Naive thymus-derived CD8-positive, alpha-beta T cell (primary cell): ENCODE results near the gene KDM1A. TPM values are rescaled to one million over a fixed set of nuclear protein-coding genes. Genes with fewer than 3 reads are reported as not detected.
A peak's percentile ranks its signal among the peaks of the same experiment; 100 is the strongest.
"Not testable (repeated sequence)": the region's sequence is repeated elsewhere in the genome, so short reads cannot be mapped to it uniquely, and the experiment has no call there.

ENCODE experiments used
- ATAC-seq, 2 donors: fragments of 150-1000 bp; cut with Tn5 transposase in 1 of 2; sonication (Bioruptor Pico), chemical (Tn5 transposase) in 1 of 2; 1 replicate in 1 of 2; 2 replicates in 1 of 2; pipeline ENCODE4 v1.10.0; 2021; ENCODE audit warnings: mild to moderate bottlenecking in 2 of 2, moderate library complexity in 2 of 2
- POLR2A ChIA-PET: fragments of 350-600 bp; sonication (Branson Sonifier 250); formaldehyde crosslinking; loops from one replicate; lab custom pipeline; 2021; ENCODE audit warnings: antibody characterized with exemption; lab: Charles Lee
- DNase-seq, 10 donors: peaks; one replicate each; pipeline versions ENCODE4 v3.0.0 to v3.0.0-alpha.2; 2020 to 2022
- H3K27ac Mint-ChIP-seq, 10 donors: one replicate each; pipeline ENCODE4 v1.8.0; 2020 to 2022; ENCODE audit warnings: mild to moderate bottlenecking in 10 of 10, mixed read lengths in 10 of 10, moderate library complexity in 4 of 10, inconsistent platforms in 1 of 10
- H3K27me3 Mint-ChIP-seq, 5 donors: one replicate each; pipeline ENCODE4 v1.8.0; 2021 to 2022; ENCODE audit warnings: mixed read lengths in 5 of 5
- H3K36me3 Mint-ChIP-seq, 3 donors: one replicate each; pipeline ENCODE4 v1.8.0; 2020 to 2022; ENCODE audit warnings: mixed read lengths in 3 of 3, mild to moderate bottlenecking in 2 of 3, inconsistent platforms in 1 of 3
- H3K4me1 Mint-ChIP-seq, 4 donors: one replicate each; pipeline ENCODE4 v1.8.0; 2021 to 2022; ENCODE audit warnings: mixed read lengths in 4 of 4
- H3K4me3 Mint-ChIP-seq, 10 donors: one replicate each; pipeline ENCODE4 v1.8.0; 2020 to 2022; ENCODE audit warnings: mild to moderate bottlenecking in 10 of 10, mixed read lengths in 10 of 10, moderate library complexity in 6 of 10, inconsistent platforms in 1 of 10
- H3K9me3 Mint-ChIP-seq, 9 donors: one replicate each; pipeline ENCODE4 v1.8.0; 2020 to 2022; ENCODE audit warnings: mixed read lengths in 9 of 9, mild to moderate bottlenecking in 3 of 9, inconsistent platforms in 1 of 9, moderate library complexity in 1 of 9
- polyA plus RNA-seq, 3 donors: library from polyadenylated mRNA; unstranded; fragments of 300-500 nt; fragmentation: Illumina TruSeq; gene quantifications; one replicate each; pipeline ENCODE4 v1.2.3, GENCODE V29; 2021
- total RNA-seq, 8 experiments: library from RNA in 2 of 8; stranded (reverse) in 2 of 8; gene quantifications; one replicate each; pipeline ENCODE4 v1.2.3 and lab custom pipeline; 2021 to 2026

Gene KDM1A
- total and polyA plus RNA-seq, 5 experiments from 2014 or later: 40.6 to 60.9 (median 59.0) TPM

DNA sequence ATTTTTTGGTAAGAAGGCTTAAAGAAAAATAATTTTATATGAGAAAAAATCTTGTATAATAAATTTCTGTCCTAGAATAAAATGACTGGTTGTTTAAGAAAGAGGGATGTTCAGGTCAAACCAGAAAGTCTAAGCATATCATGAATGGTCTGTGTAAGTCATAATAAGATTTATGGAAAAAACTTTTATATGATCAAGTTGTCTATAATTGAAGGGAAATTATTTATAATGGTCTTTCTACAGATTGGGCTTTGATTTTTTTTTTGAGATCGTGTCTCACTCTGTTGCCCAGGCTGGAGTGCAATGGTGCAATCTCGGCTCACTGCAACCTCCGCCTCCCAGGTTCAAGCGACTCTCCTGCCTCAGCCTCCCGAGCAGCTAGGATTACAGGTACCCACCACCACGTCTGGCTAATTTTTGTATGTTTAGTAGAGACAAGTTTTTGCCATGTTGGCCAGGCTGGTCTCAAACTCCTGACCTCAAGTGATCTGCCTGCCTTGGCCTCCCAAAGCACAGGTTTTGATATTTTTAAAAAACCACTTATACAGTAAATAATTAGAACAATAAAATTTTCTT is 26.0 kb upstream of the KDM1A start:
- POLR2A ChIA-PET, H3K27me3 Mint-ChIP-seq, DNase-seq, ATAC-seq, H3K27ac Mint-ChIP-seq, H3K36me3 Mint-ChIP-seq, H3K4me1 Mint-ChIP-seq, H3K4me3 Mint-ChIP-seq: not testable (repeated sequence)
- peaks cover 0 to 11% (median 4%) of the 10 kb centered on the region in 9 donors for H3K9me3 Mint-ChIP-seq

GRCh38 chr1:22995774-22996173 is 23.5 kb upstream of the KDM1A start:
- H3K27ac Mint-ChIP-seq: no peak overlapping the region
- peaks cover 0 to 3% (median 0%) of the 10 kb centered on the region in 5 donors for H3K27me3 Mint-ChIP-seq
- POLR2A ChIA-PET: no interaction called here

GRCh38 chr1:22997528-22997927 is 21.7 kb upstream of the KDM1A start:
- H3K27ac Mint-ChIP-seq, H3K27me3 Mint-ChIP-seq, POLR2A ChIA-PET, H3K4me3 Mint-ChIP-seq, H3K36me3 Mint-ChIP-seq, ATAC-seq, H3K4me1 Mint-ChIP-seq, DNase-seq: not testable (repeated sequence)
- H3K9me3 Mint-ChIP-seq: peaks cover 0 to 11% (median 4%) of the 10 kb centered on the region in 9 donors

More at GRCh38 chr1:22995774-22996173, 23.5 kb upstream of the KDM1A start:
- H3K36me3 Mint-ChIP-seq: peaks cover 0 to 6% (median 5%) of the 10 kb centered on the region in 3 donors
- no peaks in the 10 kb centered on the region for H3K4me1 Mint-ChIP-seq
- no peak for ATAC-seq
- H3K4me3 Mint-ChIP-seq: no peak overlapping the region
- peaks cover 0 to 11% (median 4%) of the 10 kb centered on the region in 9 donors for H3K9me3 Mint-ChIP-seq
- DNase-seq: no peak

DNA sequence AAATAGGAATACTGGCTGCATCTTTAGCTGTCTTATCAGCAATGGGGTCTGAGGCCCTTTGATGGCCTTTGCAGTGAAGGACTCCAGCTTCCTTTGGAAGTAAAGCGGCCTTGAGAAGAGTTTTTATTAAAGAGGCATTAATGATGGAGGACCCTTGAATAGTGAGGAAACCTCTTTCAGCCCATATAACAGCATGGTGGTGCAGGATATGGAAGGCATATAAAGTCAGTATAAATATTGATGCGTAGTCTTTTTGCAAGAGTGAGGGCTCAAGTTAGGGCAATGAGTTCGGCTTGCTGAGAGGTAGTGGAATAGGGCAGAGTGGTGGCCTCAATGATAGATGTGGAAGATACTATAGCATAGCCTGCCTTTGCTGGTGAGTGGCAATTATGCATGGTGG is 19.1 kb upstream of the KDM1A start:
- H3K4me3 Mint-ChIP-seq, H3K27me3 Mint-ChIP-seq, H3K36me3 Mint-ChIP-seq, DNase-seq, POLR2A ChIA-PET, H3K27ac Mint-ChIP-seq, H3K9me3 Mint-ChIP-seq, H3K4me1 Mint-ChIP-seq, ATAC-seq: not testable (repeated sequence)

- ATAC-seq, DNase-seq, H3K27me3 Mint-ChIP-seq, H3K36me3 Mint-ChIP-seq, POLR2A ChIA-PET, H3K4me3 Mint-ChIP-seq, H3K4me1 Mint-ChIP-seq, H3K9me3 Mint-ChIP-seq, H3K27ac Mint-ChIP-seq: not testable (repeated sequence)
Observed at GRCh38 chr1:23002218-23002617, 17.1 kb upstream of the KDM1A start.

- Mint-ChIP-seq H3K4me3 (no peak overlapping the region), H3K36me3 (no peaks in the 10 kb centered on the region), H3K27ac (no peak overlapping the region), H3K4me1 (no peaks in the 10 kb centered on the region), H3K27me3 (peaks cover 0 to 6% (median 2%) of the 10 kb centered on the region in 5 donors), H3K9me3 (no peaks in the 10 kb centered on the region)
- no peak for DNase-seq
- ATAC-seq: no peak
- POLR2A ChIA-PET: no interaction called here
Observed at GRCh38 chr1:23004112-23004511, 15.2 kb upstream of the KDM1A start.

DNA sequence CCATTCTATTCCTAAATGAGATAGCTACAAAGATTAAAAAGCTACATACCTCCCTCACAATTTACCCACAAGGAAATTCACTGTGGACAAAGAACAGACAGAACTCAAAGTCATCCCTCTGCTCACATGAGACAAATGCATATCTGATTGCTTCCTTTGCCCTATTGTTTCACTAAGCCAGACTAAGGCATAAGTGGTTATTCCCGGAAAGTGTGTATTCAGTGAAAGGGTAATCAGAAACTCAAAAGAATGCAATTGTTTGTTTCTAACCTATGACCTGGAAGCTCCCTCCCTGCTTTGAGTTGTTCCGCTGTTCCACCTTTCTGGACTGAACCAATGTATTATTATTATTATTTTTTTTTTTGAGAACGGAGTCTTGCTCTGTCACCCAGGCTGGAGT is 14.5 kb upstream of the KDM1A start:
- H3K27ac Mint-ChIP-seq, H3K9me3 Mint-ChIP-seq, H3K36me3 Mint-ChIP-seq, ATAC-seq, POLR2A ChIA-PET, DNase-seq, H3K4me1 Mint-ChIP-seq, H3K27me3 Mint-ChIP-seq, H3K4me3 Mint-ChIP-seq: not testable (repeated sequence)

DNA sequence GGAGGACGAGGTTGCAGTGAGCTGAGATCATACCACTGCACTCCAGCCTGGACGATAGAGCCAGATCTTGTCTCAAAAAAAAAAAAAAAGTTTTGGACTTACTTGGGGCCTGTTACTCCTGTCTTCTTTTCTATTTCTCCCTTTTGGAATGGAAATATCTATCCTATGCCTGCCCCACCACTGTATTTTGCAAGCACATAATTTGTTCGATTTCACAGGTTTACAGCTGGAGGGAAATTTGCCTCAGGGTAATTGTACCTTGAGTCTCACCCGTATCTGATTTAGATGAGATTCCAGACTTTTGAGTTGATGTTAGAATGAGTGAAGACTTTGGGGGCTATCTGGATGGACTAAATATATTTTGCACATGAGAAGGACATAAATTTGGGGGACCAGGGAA is 12.2 kb upstream of the KDM1A start:
- Mint-ChIP-seq H3K4me3 (no peak overlapping the region), H3K4me1 (no peaks in the 10 kb centered on the region), H3K27ac (no peak overlapping the region), H3K9me3 (no peaks in the 10 kb centered on the region), H3K27me3 (peaks cover 0 to 6% (median 2%) of the 10 kb centered on the region in 5 donors), H3K36me3 (no peaks in the 10 kb centered on the region)
- ATAC-seq (no peak), DNase-seq (no peak)
- POLR2A ChIA-PET: no interaction called here

- Mint-ChIP-seq H3K27me3 (peaks cover 0 to 4% (median 0%) of the 10 kb centered on the region in 5 donors), H3K36me3 (no peaks in the 10 kb centered on the region), H3K4me1 (no peaks in the 10 kb centered on the region), H3K4me3 (no peak overlapping the region), H3K27ac (no peak overlapping the region), H3K9me3 (no peaks in the 10 kb centered on the region)
- DNase-seq (no peak), ATAC-seq (no peak)
- POLR2A ChIA-PET: no interaction called here
Observed at GRCh38 chr1:23008901-23009300, 10.4 kb upstream of the KDM1A start.

GRCh38 chr1:23010025-23010424 is 9.2 kb upstream of the KDM1A start:
- ATAC-seq, H3K4me1 Mint-ChIP-seq, H3K4me3 Mint-ChIP-seq, H3K9me3 Mint-ChIP-seq, POLR2A ChIA-PET, H3K27me3 Mint-ChIP-seq, H3K27ac Mint-ChIP-seq, DNase-seq, H3K36me3 Mint-ChIP-seq: not testable (repeated sequence)

DNA sequence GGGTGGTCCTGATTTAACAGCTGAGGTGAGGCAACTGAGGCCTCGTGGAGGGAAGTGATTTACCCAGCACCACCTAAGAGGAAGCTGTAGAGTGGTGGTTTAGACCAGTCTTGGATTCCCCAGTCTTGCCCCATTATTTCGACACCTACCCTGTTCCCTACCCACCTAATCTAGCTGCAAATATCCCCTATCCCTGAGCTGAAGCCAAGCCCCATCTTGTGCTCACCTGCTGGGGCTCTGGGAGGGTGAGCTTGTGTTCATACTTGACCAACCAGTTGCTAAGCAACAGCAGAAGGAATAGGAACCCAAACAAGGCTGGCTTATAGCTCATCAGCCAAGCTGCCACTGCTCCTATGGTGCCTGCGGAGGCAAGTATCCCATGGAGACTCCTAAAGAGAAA is 5.6 kb upstream of the KDM1A start:
- Mint-ChIP-seq H3K4me1 (peaks cover 5 to 8% (median 7%) of the 10 kb centered on the region in 4 donors), H3K4me3 (no peak overlapping the region), H3K27me3 (no peaks in the 10 kb centered on the region), H3K9me3 (no peaks in the 10 kb centered on the region), H3K27ac (no peak overlapping the region), H3K36me3 (no peaks in the 10 kb centered on the region)
- DNase-seq: no peak
- ATAC-seq: no peak
- POLR2A ChIA-PET: no interaction called here

DNA sequence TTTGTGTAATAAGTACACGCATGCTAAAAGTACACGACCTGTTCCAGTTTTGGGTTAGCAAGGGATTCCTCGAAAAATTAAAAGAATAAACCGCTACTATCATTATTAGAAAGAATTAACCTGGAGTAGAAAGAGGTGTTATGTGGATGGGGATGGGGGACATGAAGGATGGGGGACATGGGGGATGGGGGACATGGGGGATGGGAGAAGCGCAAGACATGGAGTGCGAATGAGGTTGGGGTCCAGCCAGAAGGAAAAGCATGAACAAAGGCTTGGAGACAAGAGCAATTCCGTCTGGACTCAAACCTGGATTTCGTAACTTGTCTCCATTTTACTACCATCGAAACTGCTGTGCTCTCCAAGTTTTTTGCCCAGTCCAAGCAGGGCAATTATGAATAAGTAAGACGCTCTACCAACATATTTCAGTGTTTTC is 591 bp upstream of the KDM1A start:
- ATAC-seq: no peak
- POLR2A ChIA-PET: interaction anchor here (0.9 to 1.2 kb wide), 3 partner anchors 11 to 673 kb away, joined by 3 to 4 read pairs (median 4); partner anchors contain the start of gene RPL11

GRCh38 chr1:23019863-23020625 is 776 bp downstream of the KDM1A start:
- peak overlapping the region; percentile 81 to 95 (median 91) for H3K27ac Mint-ChIP-seq
- peaks cover 0 to 15% (median 6%) of the 10 kb centered on the region in 9 donors for H3K9me3 Mint-ChIP-seq
- peaks cover 24 to 60% (median 51%) of the 10 kb centered on the region in 4 donors for H3K4me1 Mint-ChIP-seq
- H3K27me3 Mint-ChIP-seq: no peaks in the 10 kb centered on the region
- peak overlapping the region; percentile 83 to 99 (median 94) for H3K4me3 Mint-ChIP-seq
- DNase-seq (peak in 6 of 10 donors; percentile 1 to 33 (median 18)), ATAC-seq (peak; percentile 10 to 26)
- POLR2A ChIA-PET: interaction anchor here (1.2 to 1.3 kb wide), 2 partner anchors 9 to 30 kb away, joined by 3 to 4 read pairs; no protein-coding TSS in a partner anchor
- H3K36me3 Mint-ChIP-seq: peaks cover 2 to 14% (median 11%) of the 10 kb centered on the region in 3 donors

More for the DNA sequence above, 591 bp upstream of the KDM1A start:
- peak overlapping the region; percentile 87 to 98 (median 96) for H3K27ac Mint-ChIP-seq
- peak overlapping the region; percentile 83 to 99 (median 98) for H3K4me3 Mint-ChIP-seq
- no peaks in the 10 kb centered on the region for H3K27me3 Mint-ChIP-seq
- peaks cover 0 to 9% (median 6%) of the 10 kb centered on the region in 9 donors for H3K9me3 Mint-ChIP-seq
- H3K36me3 Mint-ChIP-seq: peaks cover 2 to 12% (median 7%) of the 10 kb centered on the region in 3 donors
- no peak for DNase-seq
- peaks cover 18 to 47% (median 41%) of the 10 kb centered on the region in 4 donors for H3K4me1 Mint-ChIP-seq
